ENCODE measurements around the gene NPM3.

The NPM3 gene

GRCh38 chr10:101778781-101779543, 4.3 kb downstream of the NPM3 start:
- Histone ChIP-seq H3K4me1 (ENCODE audit: insufficient read depth, low read length) (peaks cover 21% of the 10 kb centered on the region), H3K36me3 (ENCODE audit: insufficient read depth, low read depth, low read length) (no peaks in the 10 kb centered on the region; the same call in 1 of the 2 replicates), H3K4me3 (ENCODE audit: low read length) (peak overlapping the region; percentile 75), H3K27me3 (ENCODE audit: insufficient read depth, low read length) (peaks cover 68% of the 10 kb centered on the region), H3K27ac (ENCODE audit: low read length) (no peak overlapping the region), H3K9ac (ENCODE audit: low read depth, low read length) (peak overlapping the region; percentile 30; the same call in 1 of the 2 replicates), H3K9me3 (ENCODE audit: insufficient read depth, low read depth, low read length) (no peaks in the 10 kb centered on the region)

- H3K4me1 ChIP-seq (ENCODE audit: insufficient read depth, low read length): peaks cover 27% of the 10 kb centered on the region
- no peak overlapping the region for H3K9ac ChIP-seq (ENCODE audit: low read depth, low read length)
- no peaks in the 10 kb centered on the region for H3K9me3 ChIP-seq (ENCODE audit: insufficient read depth, low read depth, low read length)
- no peak overlapping the region for H3K27ac ChIP-seq (ENCODE audit: low read length)
- H3K27me3 ChIP-seq (ENCODE audit: insufficient read depth, low read length): peaks cover 75% of the 10 kb centered on the region
- peak overlapping the region; percentile 75; the same call in 1 of the 2 replicates for H3K4me3 ChIP-seq (ENCODE audit: low read length)
- no peaks in the 10 kb centered on the region; the same call in 1 of the 2 replicates for H3K36me3 ChIP-seq (ENCODE audit: insufficient read depth, low read depth, low read length)
These were observed 5.0 kb downstream of the NPM3 start for GRCh38 chr10:101778151-101778780.

GRCh38 chr10:101777619-101778145, 5.6 kb downstream of the NPM3 start:
- no peak overlapping the region for H3K27ac ChIP-seq (ENCODE audit: low read length)
- no peaks in the 10 kb centered on the region; the same call in 1 of the 2 replicates for H3K36me3 ChIP-seq (ENCODE audit: insufficient read depth, low read depth, low read length)
- H3K27me3 ChIP-seq (ENCODE audit: insufficient read depth, low read length): peaks cover 81% of the 10 kb centered on the region
- no peaks in the 10 kb centered on the region for H3K9me3 ChIP-seq (ENCODE audit: insufficient read depth, low read depth, low read length)
- H3K4me3 ChIP-seq (ENCODE audit: low read length): no peak overlapping the region
- H3K4me1 ChIP-seq (ENCODE audit: insufficient read depth, low read length): peaks cover 27% of the 10 kb centered on the region
- no peak overlapping the region for H3K9ac ChIP-seq (ENCODE audit: low read depth, low read length)

GRCh38 chr10:101776161-101776817, 7.0 kb downstream of the NPM3 start:
- no peak overlapping the region; the same call in 1 of the 2 replicates for H3K4me3 ChIP-seq (ENCODE audit: low read length)
- H3K9ac ChIP-seq (ENCODE audit: low read depth, low read length): no peak overlapping the region
- H3K27me3 ChIP-seq (ENCODE audit: insufficient read depth, low read length): peaks cover 95% of the 10 kb centered on the region
- H3K36me3 ChIP-seq (ENCODE audit: insufficient read depth, low read depth, low read length): no peaks in the 10 kb centered on the region; the same call in 1 of the 2 replicates
- H3K4me1 ChIP-seq (ENCODE audit: insufficient read depth, low read length): peaks cover 22% of the 10 kb centered on the region; the same call in 1 of the 2 replicates
- no peaks in the 10 kb centered on the region for H3K9me3 ChIP-seq (ENCODE audit: insufficient read depth, low read depth, low read length)
- H3K27ac ChIP-seq (ENCODE audit: low read length): no peak overlapping the region

- Histone ChIP-seq H3K36me3 (ENCODE audit: insufficient read depth, low read depth, low read length) (no peaks in the 10 kb centered on the region; the same call in 1 of the 2 replicates), H3K27me3 (ENCODE audit: insufficient read depth, low read length) (peaks cover 96% of the 10 kb centered on the region), H3K4me3 (ENCODE audit: low read length) (peak within 1 kb of the TSS; percentile 47; the same call in 1 of the 2 replicates), H3K4me1 (ENCODE audit: insufficient read depth, low read length) (peaks cover 19% of the 10 kb centered on the region; the same call in 1 of the 2 replicates), H3K27ac (ENCODE audit: low read length) (no peak within 1 kb of the TSS), H3K9ac (ENCODE audit: low read depth, low read length) (no peak within 1 kb of the TSS), H3K9me3 (ENCODE audit: insufficient read depth, low read depth, low read length) (no peaks in the 10 kb centered on the region)
These were observed 7.7 kb downstream of the NPM3 start, which contains the start of gene FGF8 for GRCh38 chr10:101775273-101776160. Gene FGF8 (minus strand): TSS chr10:101776114. CDS start chr10:101775900, 214 bp downstream.

GRCh38 chr10:101774589-101775272, 8.5 kb downstream of the NPM3 start:
- Histone ChIP-seq H3K4me3 (ENCODE audit: low read length) (peak overlapping the region; percentile 47; the same call in 1 of the 2 replicates), H3K27ac (ENCODE audit: low read length) (no peak overlapping the region), H3K9me3 (ENCODE audit: insufficient read depth, low read depth, low read length) (no peaks in the 10 kb centered on the region), H3K4me1 (ENCODE audit: insufficient read depth, low read length) (peaks cover 14% of the 10 kb centered on the region; the same call in 1 of the 2 replicates), H3K9ac (ENCODE audit: low read depth, low read length) (no peak overlapping the region), H3K27me3 (ENCODE audit: insufficient read depth, low read length) (peaks cover 88% of the 10 kb centered on the region), H3K36me3 (ENCODE audit: insufficient read depth, low read depth, low read length) (no peaks in the 10 kb centered on the region)

GRCh38 chr10:101773923-101774588, 9.2 kb downstream of the NPM3 start:
- Histone ChIP-seq H3K27me3 (ENCODE audit: insufficient read depth, low read length) (peaks cover 87% of the 10 kb centered on the region), H3K9me3 (ENCODE audit: insufficient read depth, low read depth, low read length) (no peaks in the 10 kb centered on the region), H3K36me3 (ENCODE audit: insufficient read depth, low read depth, low read length) (no peaks in the 10 kb centered on the region), H3K4me3 (ENCODE audit: low read length) (peak overlapping the region; percentile 45; the same call in 1 of the 2 replicates), H3K27ac (ENCODE audit: low read length) (no peak overlapping the region), H3K4me1 (ENCODE audit: insufficient read depth, low read length) (peaks cover 14% of the 10 kb centered on the region; the same call in 1 of the 2 replicates), H3K9ac (ENCODE audit: low read depth, low read length) (no peak overlapping the region)

GRCh38 chr10:101772895-101773761, 10.1 kb downstream of the NPM3 start:
- Histone ChIP-seq H3K27ac (ENCODE audit: low read length) (no peak overlapping the region), H3K4me1 (ENCODE audit: insufficient read depth, low read length) (peaks cover 11% of the 10 kb centered on the region; the same call in 1 of the 2 replicates), H3K27me3 (ENCODE audit: insufficient read depth, low read length) (peaks cover 87% of the 10 kb centered on the region), H3K9ac (ENCODE audit: low read depth, low read length) (no peak overlapping the region), H3K4me3 (ENCODE audit: low read length) (peak overlapping the region; percentile 45; the same call in 1 of the 2 replicates), H3K36me3 (ENCODE audit: insufficient read depth, low read depth, low read length) (no peaks in the 10 kb centered on the region), H3K9me3 (ENCODE audit: insufficient read depth, low read depth, low read length) (no peaks in the 10 kb centered on the region)

GRCh38 chr10:101772017-101772894, 11.0 kb downstream of the NPM3 start:
- Histone ChIP-seq H3K36me3 (ENCODE audit: insufficient read depth, low read depth, low read length) (no peaks in the 10 kb centered on the region), H3K9me3 (ENCODE audit: insufficient read depth, low read depth, low read length) (no peaks in the 10 kb centered on the region), H3K27ac (ENCODE audit: low read length) (no peak overlapping the region), H3K9ac (ENCODE audit: low read depth, low read length) (no peak overlapping the region), H3K4me3 (ENCODE audit: low read length) (no peak overlapping the region), H3K4me1 (ENCODE audit: insufficient read depth, low read length) (peaks cover 11% of the 10 kb centered on the region; the same call in 1 of the 2 replicates), H3K27me3 (ENCODE audit: insufficient read depth, low read length) (peaks cover 84% of the 10 kb centered on the region)
